Upper lobe of left lung (tissue), 6 donors: ENCODE data around the gene SPACA4. TPM values are rescaled to one million over a fixed set of nuclear protein-coding genes. Genes with fewer than 3 reads are reported as not detected.
"Not testable (repeated sequence)": the region's sequence is repeated elsewhere in the genome, so short reads cannot be mapped to it uniquely, and the experiment has no call there.

Source experiments
- ATAC-seq, 2 donors: fragments of 200-7000 bp; cut with Tn5 transposase; one replicate each; pipeline ENCODE4 v1.9.1; 2022; ENCODE audit warnings: mild to moderate bottlenecking in 2 of 2, moderate library complexity in 2 of 2; ENCODE audit not compliant: low FRiP score in 2 of 2
- DNase-seq, 2 donors: peaks; one replicate each; pipeline ENCODE4 v3.0.0-alpha.2; 2019 to 2020
- H3K27ac ChIP-seq, 4 donors: fragments of 200-600 bp; sonication (generic); one replicate each; pipeline ENCODE4 v1.5.1; 2016 to 2019
- H3K27me3 ChIP-seq, 4 donors: fragments of 200-600 bp; sonication (generic); one replicate each; pipeline ENCODE4 v1.5.1; 2017 to 2019
- H3K36me3 ChIP-seq, 4 donors: fragments of 200-600 bp; sonication (generic); one replicate each; pipeline ENCODE4 v1.5.1; 2016 to 2019
- H3K4me1 ChIP-seq, 4 donors: fragments of 200-600 bp; sonication (generic); one replicate each; pipeline ENCODE4 v1.5.1; 2018 to 2019
- H3K4me3 ChIP-seq, 4 donors: fragments of 200-600 bp; sonication (generic); one replicate each; pipeline ENCODE4 v1.5.1; 2017 to 2019; ENCODE audit warnings: mild to moderate bottlenecking in 2 of 4, moderate library complexity in 1 of 4
- H3K9me3 ChIP-seq, 4 donors: fragments of 200-600 bp; sonication (generic); one replicate each; pipeline ENCODE4 v1.5.1; 2018 to 2019
- CTCF ChIP-seq, 6 experiments: fragments of 450-650 bp in 4 of 6; fragments of 200-600 bp in 2 of 6; sonication (generic) in 2 of 6; IDR thresholded peaks; one replicate each; pipeline ENCODE4 v1.5.1; 2016 to 2019; ENCODE audit warnings: antibody characterized with exemption in 6 of 6
- EP300 ChIP-seq, 4 donors: sonication (generic); formaldehyde crosslinking; IDR thresholded peaks; one replicate each; pipeline ENCODE4 v1.5.1; 2017; ENCODE audit warnings: antibody characterized with exemption in 4 of 4, control low read depth in 2 of 4
- POLR2A ChIP-seq, 4 donors: fragments of 450-650 bp; IDR thresholded peaks; one replicate each; pipeline ENCODE4 v1.5.1; 2016 to 2017; ENCODE audit warnings: antibody characterized with exemption in 4 of 4, mild to moderate bottlenecking in 2 of 4
- POLR2AphosphoS5 ChIP-seq, 2 donors: sonication (generic); formaldehyde crosslinking; IDR thresholded peaks; one replicate each; pipeline ENCODE4 v1.5.1; 2017; ENCODE audit warnings: antibody characterized with exemption in 2 of 2
- WGBS, 2 donors: methylation state at CpG; one replicate each; pipeline ENCODE4 v1.1.5; 2017 to 2018; 5-methylcytosine and 5-hydroxymethylcytosine counted together
- total RNA-seq, 6 donors: library from RNA; depleted of rRNA in 4 of 6; stranded (reverse); fragments of >200 nt in 4 of 6; gene quantifications; one replicate each; pipeline versions ENCODE4 v1.1.0 to v1.2.1, GENCODE V29; 2016 to 2021
- donor health status: DM: no; HTN: no; CAD: no; lungs with moderate emphysema.
- donor health status: DM: no; HTN: yes; CAD: no; lungs with severe emphysema.

Gene SPACA4
- total RNA-seq, 6 donors from 2014 or later: 0.27 TPM; not detected in 5

- peaks cover 53 to 61% (median 56%) of the 10 kb centered on the region in 4 donors for H3K4me1 ChIP-seq
- peaks cover 0 to 25% (median 6%) of the 10 kb centered on the region in 4 donors for H3K36me3 ChIP-seq
- no peaks in the 10 kb centered on the region for H3K27me3 ChIP-seq
- H3K27ac ChIP-seq: peak overlapping the region; percentile 70 to 94 (median 78)
- no peaks in the 10 kb centered on the region for H3K9me3 ChIP-seq
- 34 to 35% methylated on average over 34 to 46 of the region's 47 CpGs for WGBS, 2 donors
- peak; percentile 80 to 88 for DNase-seq
- no peak for ATAC-seq
- peak overlapping the region in 1 of 4 donors; percentile 4 for H3K4me3 ChIP-seq
- TF ChIP-seq CTCF (IDR thresholded peaks at IDR 0.05): peak in 2 of 6 experiments; percentile 19 to 28
- peak; percentile 50 to 63 for TF ChIP-seq POLR2AphosphoS5 (IDR thresholded peaks at IDR 0.05)
- TF ChIP-seq EP300 (IDR thresholded peaks at IDR 0.05): no peak
These were observed 23.9 kb downstream of the SPACA4 start for GRCh38 chr19:48630296-48631063.

- DNase-seq: no peak
- H3K4me3 ChIP-seq: no peak overlapping the region
- WGBS, 2 donors: 67 to 80% methylated on average over 1 to 3 of the region's 3 CpGs
- peaks cover 59 to 68% (median 62%) of the 10 kb centered on the region in 4 donors for H3K4me1 ChIP-seq
- H3K9me3 ChIP-seq: no peaks in the 10 kb centered on the region
- peaks cover 0 to 19% (median 3%) of the 10 kb centered on the region in 4 donors for H3K36me3 ChIP-seq
- no peak for TF ChIP-seq EP300 (IDR thresholded peaks at IDR 0.05)
- no peak for TF ChIP-seq CTCF (IDR thresholded peaks at IDR 0.05)
- TF ChIP-seq POLR2AphosphoS5 (IDR thresholded peaks at IDR 0.05): no peak
- no peak for TF ChIP-seq POLR2A (IDR thresholded peaks at IDR 0.05)
- no peak for ATAC-seq
- peak overlapping the region; percentile 70 to 97 (median 89) for H3K27ac ChIP-seq
- no peaks in the 10 kb centered on the region for H3K27me3 ChIP-seq
These were observed 24.7 kb downstream of the SPACA4 start for GRCh38 chr19:48631225-48631624.

- not testable (repeated sequence) for H3K27me3 ChIP-seq, ATAC-seq, H3K4me3 ChIP-seq, H3K9me3 ChIP-seq, DNase-seq
- 93 to 95% methylated on average over 11 of the region's 11 CpGs for WGBS, 2 donors
- peaks cover 0 to 13% (median 2%) of the 10 kb centered on the region in 4 donors for H3K36me3 ChIP-seq
- peaks cover 67 to 76% (median 71%) of the 10 kb centered on the region in 4 donors for H3K4me1 ChIP-seq
- peak overlapping the region; percentile 77 to 97 (median 93) for H3K27ac ChIP-seq
These were observed 25.7 kb downstream of the SPACA4 start for GRCh38 chr19:48632286-48632685.

GRCh38 chr19:48632692-48633147 lies 26.2 kb downstream of the SPACA4 start:
- TF ChIP-seq POLR2AphosphoS5 (IDR thresholded peaks at IDR 0.05) (no peak), POLR2A (IDR thresholded peaks at IDR 0.05) (no peak), CTCF (IDR thresholded peaks at IDR 0.05) (no peak)
- DNase-seq (peak in 1 of 2 donors; percentile 31), ATAC-seq (no peak)
- Histone ChIP-seq H3K27me3 (no peaks in the 10 kb centered on the region), H3K9me3 (no peaks in the 10 kb centered on the region), H3K27ac (peak overlapping the region; percentile 77 to 97 (median 93)), H3K36me3 (peaks cover 0 to 10% (median 2%) of the 10 kb centered on the region in 4 donors), H3K4me1 (peaks cover 67 to 77% (median 72%) of the 10 kb centered on the region in 4 donors), H3K4me3 (no peak overlapping the region)

- Histone ChIP-seq H3K36me3 (peaks cover 0 to 7% (median under 1%) of the 10 kb centered on the region in 4 donors), H3K27ac (peak overlapping the region; percentile 77 to 97 (median 93)), H3K27me3 (no peaks in the 10 kb centered on the region), H3K9me3 (no peaks in the 10 kb centered on the region), H3K4me3 (peak overlapping the region in 1 of 4 donors; percentile 77), H3K4me1 (peaks cover 69 to 79% (median 74%) of the 10 kb centered on the region in 4 donors)
- no peak for ATAC-seq
- DNase-seq: peak in 1 of 2 donors; percentile 26
- 77 to 86% methylated on average over 15 to 22 of the region's 22 CpGs for WGBS, 2 donors
- no peak for TF ChIP-seq POLR2A (IDR thresholded peaks at IDR 0.05)
- TF ChIP-seq EP300 (IDR thresholded peaks at IDR 0.05): no peak
- no peak for TF ChIP-seq POLR2AphosphoS5 (IDR thresholded peaks at IDR 0.05)
- no peak for TF ChIP-seq CTCF (IDR thresholded peaks at IDR 0.05)
These were observed 26.9 kb downstream of the SPACA4 start for GRCh38 chr19:48633148-48634035.
